NB4 (cell line): ENCODE measurements around the gene PLN.

Source experiments
- CTCF ChIP-seq: IDR thresholded peaks from one replicate; pipeline ENCODE4 v1.5.1; 2012; ENCODE audit warnings: low read depth, low read length
- MAX ChIP-seq: IDR thresholded peaks from 2 replicates; pipeline ENCODE4 v1.6.1; 2011; ENCODE audit warnings: low read depth, low read length
- POLR2A ChIP-seq: IDR thresholded peaks from 2 replicates; pipeline ENCODE4 v1.6.1; 2011; ENCODE audit warnings: mild to moderate bottlenecking; ENCODE audit not compliant: insufficient read length; ENCODE audit errors: extremely low read depth

GRCh38 chr6:118584911-118585310 is 36.8 kb downstream of the PLN start:
- TF ChIP-seq CTCF = no peak
- no peak for TF ChIP-seq POLR2A
- TF ChIP-seq MAX = no peak
